ENCODE results near the gene TKTL1.
A peak's percentile ranks its signal among the peaks of the same experiment; 100 is the strongest.

TKTL1 gene

DNA sequence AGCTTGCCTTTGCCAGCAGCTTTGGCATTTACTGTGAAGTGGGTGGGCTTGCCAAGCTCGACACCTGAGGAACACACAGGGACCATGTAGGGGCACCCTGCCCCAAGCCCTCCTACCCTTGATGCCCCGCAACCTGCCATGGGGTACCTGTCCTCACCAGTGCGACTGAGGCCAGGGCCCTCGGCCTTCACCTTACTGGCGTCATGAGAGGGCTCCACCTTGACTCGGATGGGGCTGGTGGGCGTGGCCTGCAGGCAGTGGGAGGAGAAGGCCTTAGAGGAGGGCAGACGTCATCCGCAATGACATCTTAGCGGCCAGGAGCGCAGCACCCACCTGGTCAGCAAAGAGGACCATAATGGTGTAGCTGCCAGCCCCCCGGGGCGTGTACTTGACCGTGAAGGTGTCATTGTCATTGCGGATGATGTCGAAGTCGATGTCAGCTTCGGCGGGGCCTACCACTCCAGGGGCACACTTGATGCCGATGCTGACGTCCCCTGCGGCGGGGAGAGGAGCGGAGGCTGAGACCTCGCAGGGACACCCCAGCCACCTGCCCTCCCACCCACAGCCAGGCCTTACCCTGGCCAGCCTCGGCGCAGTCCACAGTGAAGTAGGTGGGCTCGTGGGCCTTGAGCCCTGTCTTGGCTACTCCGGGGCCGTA, 66.6 kb downstream of the TKTL1 start:
- DNase-seq = no peak

GRCh38 chrX:154363706-154364439, 68.3 kb downstream of the TKTL1 start:
- no peak for DNase-seq

DNA sequence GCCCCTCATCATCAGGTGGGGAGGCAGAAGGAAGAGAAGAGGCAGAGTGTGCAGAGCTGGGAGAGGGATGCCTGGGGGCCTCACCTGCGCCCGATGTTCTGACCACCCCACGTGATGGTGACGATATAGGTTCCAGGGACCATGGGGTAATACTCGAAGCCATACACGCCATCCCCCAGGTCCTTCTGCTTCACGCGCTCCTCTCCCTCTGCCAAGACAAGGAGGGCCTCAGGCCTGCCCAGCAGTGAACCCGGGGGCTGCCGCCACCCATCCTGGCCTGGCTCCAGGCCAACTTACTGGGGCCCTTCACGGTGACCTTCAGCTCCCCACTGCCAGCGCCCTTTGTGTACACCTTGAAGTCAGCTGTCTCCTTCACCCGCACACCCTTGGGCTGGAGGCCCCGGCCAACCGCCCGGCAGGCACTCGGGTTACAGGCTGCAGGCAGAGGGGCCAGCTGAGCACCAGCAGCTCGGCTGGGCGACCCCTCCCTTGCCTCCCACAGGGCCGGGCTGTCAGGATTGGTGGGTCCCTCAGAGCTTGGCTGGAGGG, 69.5 kb downstream of the TKTL1 start:
- DNase-seq = no peak

- DNase-seq = no peak
Measured at GRCh38 chrX:154365997-154366665, 70.5 kb downstream of the TKTL1 start.

DNA sequence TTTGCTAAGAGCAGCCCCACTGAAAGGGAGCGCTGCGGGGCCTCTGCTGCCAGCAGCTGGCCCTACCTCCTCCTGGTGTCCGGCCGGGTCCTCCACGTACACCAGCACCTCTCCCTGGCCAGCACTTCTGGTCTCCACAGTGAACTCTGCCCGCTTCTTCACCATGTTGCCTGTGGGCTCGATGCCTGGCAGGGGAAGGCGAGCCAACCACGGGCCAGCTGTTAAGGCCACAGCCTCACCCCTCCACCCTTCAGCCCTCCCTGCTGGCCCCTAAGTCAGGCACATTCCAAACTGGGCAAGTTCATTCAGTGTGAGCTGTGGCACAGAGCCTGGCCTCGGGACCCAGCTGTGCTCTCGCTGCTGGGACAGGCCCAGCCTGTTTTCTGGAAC, 71.1 kb downstream of the TKTL1 start:
- DNase-seq = no peak

GRCh38 chrX:154367474-154368308, 72.1 kb downstream of the TKTL1 start:
- no peak for DNase-seq

DNA sequence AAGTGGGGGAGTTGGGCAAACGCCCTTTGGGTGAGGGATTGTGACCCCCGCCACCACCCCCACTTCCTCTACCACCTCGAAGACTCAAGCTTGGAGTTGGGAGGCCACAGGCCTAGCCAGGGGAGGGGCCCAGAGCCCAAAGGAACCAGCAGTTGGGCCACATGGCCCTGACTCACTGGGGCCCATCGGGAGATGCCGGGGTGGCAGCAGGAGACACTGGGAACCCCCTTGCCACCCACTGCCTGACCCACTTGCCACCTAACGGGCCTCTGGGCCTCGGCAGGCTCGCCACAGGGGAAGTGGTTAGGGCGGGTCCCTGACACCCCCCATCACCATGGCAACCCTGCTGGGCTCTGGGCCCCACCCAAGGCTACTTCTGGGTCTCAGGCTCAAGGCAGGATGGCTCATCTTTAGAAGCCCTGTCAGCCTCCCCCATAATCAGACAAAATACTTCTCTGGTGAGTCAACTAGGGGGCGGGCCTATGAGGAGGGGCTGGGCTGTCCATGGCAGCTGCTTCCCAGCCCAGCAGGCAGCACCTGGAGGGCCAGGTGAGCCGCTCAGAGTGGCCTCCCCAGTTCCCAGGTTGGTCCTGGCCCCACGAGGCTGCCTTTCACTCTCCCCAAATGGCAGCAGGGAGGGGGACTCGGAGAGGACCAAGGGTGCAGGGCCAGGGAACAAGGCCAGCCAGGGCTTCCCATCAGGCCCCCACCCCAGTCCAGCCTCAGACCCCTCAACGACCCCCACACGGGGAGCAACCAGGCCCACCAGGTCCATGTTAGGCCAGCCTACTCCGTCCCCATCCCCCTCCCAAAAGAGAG, 73.2 kb downstream of the TKTL1 start:
- DNase-seq = peak; percentile 92

DNA sequence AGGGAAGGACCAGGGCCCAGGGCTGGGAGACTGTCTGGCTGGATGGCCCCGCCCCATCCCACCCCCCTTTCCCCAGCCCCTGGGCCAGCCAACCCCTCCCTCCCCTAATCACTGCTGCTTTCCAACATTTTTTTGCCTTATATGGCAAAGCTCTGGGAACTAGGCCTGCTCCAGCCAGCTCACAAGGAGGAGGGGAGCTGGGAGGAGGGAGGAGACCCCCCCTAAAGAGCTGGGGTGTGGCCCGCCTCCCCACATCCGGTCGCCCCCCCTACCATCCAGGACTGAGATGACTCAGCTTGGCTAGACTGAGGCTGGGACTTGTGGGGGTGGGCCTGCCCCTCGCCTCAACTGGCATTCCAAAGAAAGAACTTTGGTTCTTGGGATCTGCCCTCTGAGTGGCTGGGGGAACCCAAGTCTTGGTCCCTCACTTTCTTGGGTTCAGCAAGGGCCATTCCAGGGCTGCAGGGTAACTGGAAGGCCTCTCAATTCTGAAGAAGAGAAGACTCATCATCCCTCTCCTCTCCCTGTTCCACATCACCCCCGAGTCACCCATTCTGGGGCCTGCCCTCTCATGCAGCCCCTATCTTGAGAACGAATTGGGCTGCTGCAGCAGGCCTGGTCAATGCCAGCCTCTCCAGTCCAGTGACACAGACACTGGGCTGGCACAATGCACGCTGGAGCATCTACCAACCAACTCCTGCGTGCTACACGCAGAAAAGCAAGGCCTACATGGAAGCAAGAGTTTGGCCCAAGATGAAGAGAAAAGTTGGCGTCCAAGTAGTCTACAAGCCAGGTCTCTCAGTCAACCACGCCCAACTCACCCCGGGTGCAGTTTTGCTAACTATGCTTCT, 74.1 kb downstream of the TKTL1 start:
- peak; percentile 77 for DNase-seq

DNA sequence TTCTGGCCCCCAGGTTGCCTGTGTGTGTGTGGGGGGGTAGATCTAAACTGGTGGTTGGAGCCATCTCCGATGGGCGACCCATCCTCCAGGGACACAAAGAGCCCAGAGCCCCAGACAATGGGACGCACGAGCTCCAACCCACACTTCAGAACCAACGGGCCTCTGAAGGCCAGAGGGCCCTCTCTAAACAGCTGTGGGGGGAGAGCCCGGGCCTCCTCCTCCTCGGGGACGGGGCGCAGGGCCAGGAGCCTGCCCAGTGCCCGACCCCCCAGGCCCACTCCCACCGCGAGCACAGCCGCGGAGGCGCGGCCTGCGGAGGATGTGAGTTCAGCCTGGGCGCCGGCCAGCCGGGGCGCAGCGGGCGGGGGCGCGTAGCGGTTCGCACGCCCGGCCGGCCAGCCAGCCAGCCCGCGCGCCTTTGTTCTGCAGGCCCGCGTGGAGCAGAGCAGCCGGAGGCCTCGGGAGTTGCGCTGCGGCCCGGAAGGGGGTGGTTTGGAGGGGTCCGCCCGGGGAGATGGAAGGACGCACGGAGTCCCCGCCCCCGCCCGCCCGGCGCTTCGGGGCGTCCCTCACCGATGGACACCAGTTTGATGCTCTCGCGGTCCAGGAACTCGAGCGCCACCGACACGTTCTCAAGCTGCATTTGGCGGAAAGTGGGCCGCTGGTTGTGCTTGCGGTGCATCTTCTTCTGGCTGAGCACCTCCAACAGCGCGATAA, 74.9 kb downstream of the TKTL1 start:
- DNase-seq = no peak

GRCh38 chrX:154371017-154371788, 75.6 kb downstream of the TKTL1 start:
- peak; percentile 94 for DNase-seq

GRCh38 chrX:154371789-154372300, 76.2 kb downstream of the TKTL1 start:
- DNase-seq = no peak

DNA sequence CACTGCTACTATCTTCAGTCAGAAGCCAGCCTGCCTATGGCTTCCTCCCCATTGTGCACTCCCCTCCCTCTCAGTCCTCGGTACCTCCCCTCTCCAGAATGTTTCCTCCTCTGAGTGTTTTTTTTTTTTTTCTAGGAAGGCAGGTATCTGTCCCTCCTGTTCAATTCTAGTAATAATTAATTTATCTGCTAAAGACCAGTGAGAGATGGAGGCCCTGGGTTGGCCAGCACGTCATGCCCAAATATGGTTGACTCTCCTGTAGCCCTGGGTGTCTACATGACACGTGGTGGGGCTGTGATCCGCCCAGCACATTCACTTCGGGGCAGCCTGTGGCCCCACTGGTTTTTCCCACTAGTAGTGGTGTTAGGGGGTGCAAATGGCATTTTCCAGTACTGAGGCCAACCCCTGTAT, 77.0 kb downstream of the TKTL1 start:
- peak; percentile 29 for DNase-seq

DNA sequence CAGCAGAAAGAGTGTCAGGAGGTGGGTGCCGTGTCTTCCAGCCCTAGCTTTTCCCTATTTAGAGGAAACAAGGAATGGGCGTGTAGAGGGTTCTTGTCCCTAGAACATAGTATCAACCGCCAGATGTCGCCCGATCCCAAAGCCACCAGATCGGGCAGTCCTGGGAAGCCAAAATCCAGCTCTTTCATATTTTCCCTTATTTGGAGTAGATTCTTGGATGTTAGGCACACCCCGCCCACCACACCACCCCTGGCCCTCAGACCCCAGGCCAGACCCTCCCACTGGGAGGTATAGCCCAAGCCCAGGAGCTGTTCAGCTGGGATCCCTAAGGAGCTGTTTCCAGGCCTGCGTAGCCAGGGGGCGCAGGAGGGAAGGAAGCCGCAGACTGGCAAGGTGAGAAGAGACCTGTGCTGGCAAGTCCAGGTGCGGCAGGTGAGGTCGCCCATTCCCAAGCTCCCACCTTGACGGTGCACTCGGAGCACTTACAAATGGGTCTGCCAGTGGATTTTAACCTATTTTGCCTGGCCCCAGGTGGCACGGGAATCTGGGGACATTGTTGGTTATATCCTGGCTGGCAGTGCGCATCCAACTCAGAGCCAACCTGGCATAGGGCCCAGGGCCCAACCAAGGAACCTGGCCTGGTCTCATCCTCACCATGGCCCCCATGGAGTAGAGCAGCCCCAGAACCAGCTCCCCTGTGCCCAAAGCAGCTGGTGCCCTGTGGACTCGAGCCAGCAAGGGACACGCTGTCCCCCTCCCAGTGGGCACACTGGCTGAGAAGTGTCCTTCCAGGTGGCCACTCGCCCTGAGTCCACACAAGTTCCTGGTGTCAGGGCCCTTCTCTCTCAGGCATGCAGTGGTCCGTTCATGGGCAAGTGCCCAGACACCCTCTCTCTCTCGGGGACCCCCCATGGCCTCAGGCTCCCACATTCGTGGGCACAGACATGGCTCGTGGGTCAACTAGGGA, 78.0 kb downstream of the TKTL1 start:
- DNase-seq = peak; percentile 54

GRCh38 chrX:154374313-154375155, 78.9 kb downstream of the TKTL1 start, which contains the start of gene FLNA:
FLNA (minus strand) TSS chrX:154374634; CDS start chrX:154371245, 3,389 bp downstream.
- DNase-seq = peak; percentile 42

- DNase-seq = no peak
Measured at GRCh38 chrX:154375156-154375504, 79.5 kb downstream of the TKTL1 start.

DNA sequence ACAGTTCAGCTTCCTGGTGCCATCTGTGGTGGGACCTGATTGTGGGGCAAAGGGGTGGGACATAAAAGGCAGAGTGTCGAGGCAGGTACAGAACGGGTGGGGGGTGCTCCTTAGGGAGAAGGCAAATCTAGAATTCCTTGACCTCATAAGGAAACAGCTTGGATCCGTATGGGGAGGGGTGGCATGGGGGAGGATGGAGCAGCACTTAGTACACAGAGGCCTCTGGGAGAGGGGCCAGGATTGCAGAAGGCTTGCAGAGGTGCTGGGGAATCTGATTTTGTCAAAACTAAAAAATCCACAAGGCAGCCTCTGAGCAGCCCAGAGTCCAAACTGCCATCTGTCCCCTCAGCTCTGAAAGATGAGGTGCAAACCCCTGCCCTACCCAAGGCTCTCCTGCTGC, 81.2 kb downstream of the TKTL1 start:
- no peak for DNase-seq

All from CD4-positive, alpha-beta T cell treated with Interleukin-6 for 4 hours (primary cell).